Activated CD8-positive, alpha-beta memory T cell treated with anti-CD3 and anti-CD28 coated beads, Interleukin-2, amount 50 U/mL, for 1 hour (primary cell): ENCODE measurements around the gene TMEM130.
"Not testable (repeated sequence)": the region's sequence is repeated elsewhere in the genome, so short reads cannot be mapped to it uniquely, and the experiment has no call there.

Experiments
- DNase-seq: peaks from one replicate; pipeline ENCODE4 v3.0.0-alpha.2; 2020; ENCODE audit errors: extremely low read depth

The TMEM130 gene

GRCh38 chr7:98877692-98878364 is 8.0 kb upstream of the TMEM130 start:
- DNase-seq = no peak

- no peak for DNase-seq
Measured at GRCh38 chr7:98877146-98877545, 7.3 kb upstream of the TMEM130 start.

DNA sequence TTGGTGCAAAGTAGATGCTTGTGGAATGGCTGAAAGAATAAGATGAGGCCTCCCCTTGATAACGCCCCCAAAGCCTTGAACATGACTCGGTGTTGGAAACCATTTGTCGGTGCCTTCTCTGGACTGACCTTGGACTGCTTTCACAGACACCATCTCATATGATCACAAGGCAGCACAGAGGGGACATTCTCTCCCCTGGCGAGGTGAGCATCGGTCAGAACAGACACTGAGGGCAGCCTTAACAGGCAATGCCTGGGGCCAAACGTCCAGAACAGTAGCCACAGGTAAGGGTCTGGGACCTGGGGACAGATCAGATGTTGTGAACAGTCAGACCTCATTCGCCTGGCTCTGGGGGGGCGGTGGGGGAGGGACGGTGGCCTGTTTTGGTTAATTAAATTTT is 5.7 kb upstream of the TMEM130 start:
- no peak for DNase-seq

DNA sequence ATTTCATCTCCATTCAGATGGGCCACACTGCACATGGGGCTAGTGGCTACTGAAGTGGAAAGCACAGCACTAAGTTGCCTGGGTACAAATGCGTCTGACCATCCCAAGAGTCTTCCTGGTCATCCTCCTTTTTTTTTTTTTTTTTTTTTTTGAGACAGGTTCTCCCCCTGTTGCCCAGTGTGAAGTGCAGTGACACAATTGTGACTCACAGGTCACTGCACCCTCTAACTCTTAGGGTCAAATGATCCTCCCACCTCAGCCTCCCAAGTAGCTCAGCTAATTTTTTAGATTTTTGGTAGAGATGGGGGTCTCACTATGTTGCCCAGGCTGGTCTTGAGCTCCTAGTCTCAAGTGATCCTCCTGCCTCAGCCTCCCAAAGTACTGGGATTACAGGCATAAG is 5.1 kb upstream of the TMEM130 start:
- no peak for DNase-seq

DNA sequence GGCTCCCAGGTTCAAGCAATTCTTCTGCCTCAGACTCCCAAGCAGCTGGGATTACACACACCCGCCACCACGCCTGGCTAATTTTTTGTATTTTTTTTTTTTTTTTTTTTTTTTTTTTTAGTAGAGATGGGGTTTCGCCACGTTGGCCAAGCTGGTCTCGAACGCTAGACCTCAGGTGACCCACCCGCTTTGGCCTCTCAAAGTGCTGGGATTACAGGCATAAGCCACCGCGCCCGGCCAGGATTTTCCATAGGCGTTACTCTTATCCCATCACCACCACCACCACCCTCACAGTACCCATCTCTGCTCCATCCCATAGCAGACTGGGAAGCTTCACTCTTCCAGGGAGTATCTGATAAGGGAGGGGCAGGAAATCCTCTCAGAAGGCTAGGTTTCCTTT is 3.8 kb upstream of the TMEM130 start:
- not testable (repeated sequence) for DNase-seq

DNA sequence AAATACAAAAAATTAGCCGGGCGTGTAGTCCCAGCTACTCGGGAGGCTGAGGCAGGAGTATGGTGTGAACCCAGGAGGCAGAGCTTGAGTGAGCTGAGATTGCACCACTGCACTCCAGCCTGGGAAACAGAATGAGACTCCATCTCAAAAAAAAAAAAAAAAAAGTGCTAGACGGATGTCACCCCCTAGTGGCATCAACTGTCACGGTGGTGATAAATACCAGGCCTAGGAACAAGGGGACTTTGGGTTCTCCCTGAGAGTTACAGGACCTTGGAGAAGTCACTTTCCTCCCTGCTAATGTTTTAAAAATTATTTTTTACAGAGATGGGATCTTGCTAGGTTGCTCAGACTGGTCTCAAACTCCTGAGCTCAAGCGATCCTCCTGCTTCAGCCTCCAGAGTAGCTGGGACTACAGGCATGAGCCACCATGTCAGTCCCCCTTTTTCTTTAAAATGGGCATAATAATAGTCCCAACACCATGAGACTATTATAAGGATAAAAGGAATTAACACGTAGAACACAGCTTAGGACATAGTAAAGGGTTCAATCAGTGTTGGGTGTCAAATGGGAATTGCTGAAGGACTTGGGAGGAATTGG is 2.6 kb upstream of the TMEM130 start:
- no peak for DNase-seq

DNA sequence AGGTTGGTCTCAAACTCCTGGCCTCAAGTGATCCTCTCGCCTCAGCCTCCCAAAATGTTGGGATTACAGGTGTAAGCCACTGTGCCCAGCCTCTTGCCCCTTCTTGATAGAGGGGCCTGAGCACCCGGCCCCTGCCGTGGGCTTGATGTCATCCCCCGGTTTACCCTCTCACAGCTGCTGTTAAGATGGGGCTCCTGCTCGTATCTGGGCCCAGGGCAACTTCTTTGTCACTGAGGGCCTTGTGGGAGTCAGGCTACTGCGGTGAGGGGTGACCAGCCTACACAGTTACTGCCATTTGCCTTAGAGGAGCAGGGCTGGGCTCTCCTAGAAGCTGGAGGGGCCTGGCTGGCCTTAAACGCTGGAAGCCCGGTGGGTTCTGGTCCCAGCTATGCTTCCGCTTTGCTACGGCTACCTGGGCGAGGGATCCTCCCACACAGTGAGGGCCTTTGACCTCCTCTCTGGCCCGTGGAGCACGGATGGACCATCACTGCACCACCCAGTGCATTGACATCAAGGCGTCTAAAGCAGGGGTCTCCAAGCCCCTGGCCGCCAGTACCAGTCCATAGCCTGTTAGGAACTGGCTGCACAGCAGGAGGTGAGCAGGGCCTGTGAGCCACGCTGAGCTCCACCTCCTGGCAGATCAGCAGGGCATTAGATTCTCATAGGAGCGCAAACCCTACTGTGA is 1.1 kb upstream of the TMEM130 start:
- DNase-seq = no peak

- DNase-seq = peak; percentile 40
Measured at GRCh38 chr7:98870121-98870651, 372 bp upstream of the TMEM130 start.

- DNase-seq = no peak
Measured at GRCh38 chr7:98869027-98869596, 702 bp downstream of the TMEM130 start.

DNA sequence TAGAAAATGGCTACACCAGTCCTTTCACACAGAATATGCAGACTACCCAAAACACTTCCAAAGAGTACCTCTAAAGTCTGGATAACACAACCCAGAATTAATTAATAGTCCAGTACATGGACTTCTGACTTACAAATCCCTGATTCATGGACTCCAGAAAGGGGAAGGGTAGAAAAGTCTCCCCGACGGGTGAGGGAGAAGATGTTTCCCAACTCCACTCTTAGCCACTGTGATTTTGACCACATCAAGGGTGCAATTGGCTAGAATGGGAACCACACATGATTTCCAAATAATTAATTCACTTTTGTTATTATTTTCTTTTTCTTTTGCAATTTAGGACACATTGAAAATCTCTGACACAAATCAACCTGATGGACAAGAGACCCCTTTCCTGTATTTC is 1.4 kb downstream of the TMEM130 start:
- no peak for DNase-seq

DNA sequence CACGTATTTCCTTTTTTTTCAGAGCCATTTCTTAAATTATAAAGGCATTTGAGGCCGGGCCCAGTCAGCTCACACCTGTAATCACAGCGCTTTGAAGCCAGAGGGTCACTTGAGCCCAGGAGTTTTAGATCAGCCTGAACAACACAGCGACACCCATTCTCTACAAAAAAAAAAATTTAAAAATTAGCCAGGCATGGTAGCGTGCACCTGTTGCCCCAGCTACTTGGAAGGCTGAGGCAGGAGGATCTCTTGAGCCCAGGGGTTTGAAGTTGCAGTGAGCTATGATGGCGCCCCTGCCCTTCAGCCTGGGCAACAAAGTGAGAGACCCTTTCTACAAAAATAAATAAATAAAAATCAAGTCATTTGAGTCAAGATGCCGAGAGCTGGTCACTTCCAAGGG is 3.0 kb downstream of the TMEM130 start:
- DNase-seq = no peak

DNA sequence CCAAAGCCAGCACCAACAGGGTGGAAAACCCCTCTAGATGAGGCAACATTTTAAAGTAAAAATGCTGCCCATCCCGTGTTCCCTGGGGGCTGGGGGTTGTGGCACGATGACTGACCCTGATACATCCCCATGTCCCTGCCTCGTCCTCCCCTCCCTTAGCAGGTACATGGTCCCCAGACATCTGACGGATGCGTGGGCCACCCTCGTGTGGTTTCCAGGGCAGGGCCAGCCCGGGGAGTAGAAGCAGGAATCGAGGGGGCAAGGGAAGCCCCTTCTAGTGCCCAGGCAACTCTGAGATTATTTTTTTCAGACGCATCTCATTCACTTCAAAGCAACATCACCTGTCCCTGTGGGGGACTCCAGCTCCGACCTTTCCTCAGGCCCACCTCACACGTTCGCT is 3.5 kb downstream of the TMEM130 start:
- no peak for DNase-seq

DNA sequence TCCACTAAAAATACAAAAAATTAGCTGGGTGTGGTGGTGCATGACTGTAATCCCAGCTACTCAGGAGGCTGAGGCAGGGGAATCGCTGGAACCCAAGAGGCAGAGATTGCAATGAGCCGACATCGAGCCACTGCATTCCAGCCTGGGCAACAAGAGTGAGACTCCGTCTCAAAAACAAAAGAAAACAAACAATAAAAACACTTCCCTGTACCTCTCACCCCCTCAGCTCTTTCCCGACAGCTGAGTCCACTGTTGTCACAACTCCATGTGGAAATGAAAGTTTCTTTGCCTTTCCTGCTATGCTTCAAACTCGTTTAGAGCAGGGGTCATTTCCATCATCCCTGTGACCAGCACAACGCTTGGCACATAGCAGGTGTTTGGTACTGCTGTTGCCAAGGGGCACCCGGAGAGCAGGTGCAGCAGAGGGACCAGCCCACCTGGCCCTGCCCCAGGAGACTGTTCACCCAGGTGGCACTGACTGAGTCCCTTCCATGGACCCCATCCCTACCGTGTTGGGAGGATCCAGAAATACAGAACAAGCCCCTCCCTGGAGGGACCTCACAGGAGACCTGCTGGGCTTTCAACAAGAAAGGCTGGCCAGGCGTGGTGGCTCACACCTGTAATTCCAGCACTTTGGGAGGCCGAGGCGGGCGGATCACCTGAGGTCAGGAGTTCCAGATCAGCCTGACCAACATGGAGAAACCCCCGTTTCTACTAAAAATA is 4.9 kb downstream of the TMEM130 start:
- DNase-seq = no peak

- DNase-seq = no peak
Measured at GRCh38 chr7:98863601-98864000, 6.2 kb downstream of the TMEM130 start.

- DNase-seq = no peak
Measured at GRCh38 chr7:98862716-98863420, 6.9 kb downstream of the TMEM130 start.

- no peak for DNase-seq
Measured at GRCh38 chr7:98862203-98862602, 7.6 kb downstream of the TMEM130 start.

- no peak for DNase-seq
Measured at GRCh38 chr7:98860071-98860470, 9.7 kb downstream of the TMEM130 start.

DNA sequence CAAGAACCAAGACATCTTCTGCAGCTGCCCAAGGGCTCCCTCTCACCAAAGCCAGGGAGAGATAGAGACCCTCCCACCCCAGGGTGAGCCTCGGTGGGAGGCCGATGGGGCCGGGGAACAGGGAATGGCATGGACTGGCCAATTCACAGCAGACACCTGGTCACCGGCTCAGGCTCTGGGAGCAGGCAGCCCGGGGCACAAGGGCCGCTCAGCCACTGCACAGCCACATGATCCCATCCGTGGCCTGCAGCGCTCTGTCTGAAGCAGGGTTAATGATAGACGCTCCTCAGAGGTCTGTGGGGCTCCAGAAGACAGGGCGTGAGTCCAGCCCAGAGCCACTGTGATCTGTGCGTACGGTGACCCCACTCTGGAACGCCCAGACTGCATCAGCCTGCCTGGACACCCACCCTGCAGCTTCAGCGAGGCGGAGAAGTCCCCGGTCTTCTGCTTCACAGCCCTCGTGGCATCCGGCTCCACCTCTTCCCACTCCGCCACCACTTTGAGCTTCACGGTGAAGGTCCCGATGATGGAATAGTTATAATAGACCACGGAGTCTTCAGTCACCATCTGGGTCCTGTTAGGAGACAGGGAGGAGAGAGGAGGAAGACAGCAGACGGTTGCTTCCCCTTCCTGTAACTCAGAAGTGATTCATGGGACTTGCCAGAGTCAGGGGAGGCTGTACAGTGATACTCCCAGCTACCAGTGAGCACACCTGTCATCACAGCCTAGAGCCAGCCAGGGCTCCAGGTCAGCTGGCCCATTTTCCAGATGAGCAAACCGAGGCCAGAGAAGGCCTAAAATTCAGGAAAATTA is 14.0 kb downstream of the TMEM130 start:
- DNase-seq = no peak

DNA sequence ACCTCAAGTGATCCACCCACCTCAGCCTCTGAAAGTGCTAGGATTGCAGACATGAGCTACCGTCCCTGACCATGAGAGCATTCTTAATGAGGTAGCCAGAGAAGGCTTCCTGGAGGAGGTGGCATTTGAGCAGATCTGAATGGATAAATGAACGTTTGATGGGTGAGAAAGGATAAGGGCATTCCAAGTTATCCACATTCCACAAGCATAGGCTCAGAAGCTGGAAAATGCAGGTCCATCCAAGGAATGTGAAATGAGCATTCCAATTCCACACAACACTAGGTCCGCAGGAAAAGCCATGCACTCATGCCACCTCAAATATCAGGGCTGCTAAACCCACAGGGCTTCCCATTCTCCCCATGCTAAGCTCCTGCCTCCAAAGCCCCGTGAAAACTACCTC is 17.0 kb downstream of the TMEM130 start:
- DNase-seq = no peak

DNA sequence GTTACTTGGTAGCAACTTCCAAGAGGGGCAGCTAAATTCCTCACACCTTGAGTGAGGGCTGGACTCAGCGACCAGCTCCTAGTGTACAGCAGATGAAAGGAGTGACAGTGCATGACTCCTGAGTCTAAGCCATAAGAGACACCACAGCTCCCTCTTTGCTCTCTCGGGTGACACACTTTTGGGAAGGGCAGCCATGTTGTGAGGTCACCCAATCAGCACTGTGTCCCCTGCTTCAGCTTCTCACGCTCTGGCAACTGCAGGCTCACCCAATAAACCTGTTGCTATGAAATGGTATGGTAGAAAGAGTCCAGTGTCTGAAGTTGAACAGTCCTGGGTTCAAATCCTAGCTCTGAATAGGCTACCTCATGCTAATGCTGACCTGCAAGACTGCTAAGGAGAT is 20.9 kb downstream of the TMEM130 start:
- no peak for DNase-seq

- DNase-seq = not testable (repeated sequence)
Measured at GRCh38 chr7:98842552-98842951, 27.3 kb downstream of the TMEM130 start.
